HG02840 (cell line): Measurements from ENCODE around the gene CLTCL1.

Experiments
- ATAC-seq: cut with Tn5 transposase; IDR thresholded peaks from one replicate; pipeline ENCODE4 v1.9.1; 2021; ENCODE audit warnings: mild to moderate bottlenecking, moderate library complexity, moderate number of reproducible peaks; ENCODE audit not compliant: unreplicated experiment, low FRiP score

CLTCL1 gene

DNA sequence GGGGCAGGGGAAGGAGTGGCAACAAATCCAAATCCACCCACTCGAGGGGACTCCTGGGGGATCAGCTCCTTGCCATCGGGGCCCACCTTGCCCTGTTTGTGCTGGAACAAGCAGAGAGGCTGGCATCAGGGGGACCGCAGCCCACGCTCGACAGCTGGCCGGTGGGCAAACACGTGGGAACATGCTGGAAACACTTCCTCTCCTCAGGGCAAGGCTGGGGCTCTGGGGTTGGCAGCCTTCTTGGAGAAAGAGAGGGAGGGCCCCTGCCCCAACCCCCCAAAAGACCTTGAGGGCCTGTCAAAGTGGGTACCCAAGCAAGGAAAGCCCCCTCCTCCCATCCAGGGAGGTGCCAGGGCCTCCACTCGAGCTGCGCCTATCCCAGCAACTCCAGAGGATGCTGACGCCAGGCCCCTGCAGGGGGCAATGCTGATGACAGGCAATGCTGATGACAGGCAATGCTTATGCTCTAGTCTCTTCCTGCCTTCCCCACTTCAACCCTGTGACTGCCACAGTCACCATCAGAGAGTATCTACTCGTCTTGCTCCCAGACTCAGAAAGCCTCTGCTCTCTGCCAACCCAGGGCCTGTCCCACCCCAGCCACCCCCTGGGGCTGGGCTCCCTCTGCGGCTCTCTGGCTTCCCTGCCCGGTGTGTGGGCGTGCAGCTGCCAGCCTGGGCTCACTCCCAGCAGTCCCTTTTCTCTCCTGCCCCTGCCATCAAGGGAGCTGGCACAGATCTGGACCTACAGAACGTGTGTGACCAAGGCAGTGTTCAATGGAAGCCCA, 153.1 kb downstream of the CLTCL1 start:
- no peak for ATAC-seq

DNA sequence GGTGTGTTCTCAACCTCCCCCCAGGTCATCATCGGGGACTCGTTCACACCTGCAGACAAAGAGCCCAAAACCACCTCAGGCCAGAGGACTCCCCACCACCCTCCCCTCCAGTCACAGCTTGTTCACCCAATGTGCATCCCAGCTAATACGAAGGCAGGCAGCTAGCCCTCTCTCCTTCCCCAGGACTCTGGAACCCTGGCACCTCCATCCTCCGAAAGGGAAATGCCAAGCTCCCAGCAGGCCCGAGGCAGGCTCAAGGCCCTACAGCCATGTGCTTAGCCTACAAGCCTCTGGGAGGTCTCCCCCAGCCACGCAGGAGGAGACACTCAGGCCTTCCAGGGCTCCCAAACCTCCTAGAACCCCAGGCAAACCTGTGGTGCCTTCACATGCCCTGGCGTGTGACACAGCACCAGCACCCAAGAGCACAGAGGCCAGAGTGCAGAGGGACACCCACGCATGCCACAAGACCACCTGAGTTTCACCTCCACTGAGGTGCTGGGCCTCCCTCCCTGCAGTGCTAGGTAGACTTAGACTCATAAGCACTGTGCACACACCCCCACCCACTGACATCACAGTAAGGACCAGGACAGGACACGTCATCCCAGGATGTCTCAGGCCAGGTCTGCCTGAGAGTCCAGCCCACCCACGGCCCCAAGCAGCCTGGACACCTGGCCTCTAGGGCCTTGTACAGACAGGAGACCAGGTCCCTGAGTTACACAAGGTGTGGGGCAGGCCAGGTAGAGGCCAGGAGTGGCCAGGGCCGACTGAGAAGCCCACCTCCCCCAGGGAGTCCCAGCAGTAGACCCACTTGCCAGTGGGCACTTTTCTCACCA, 153.9 kb downstream of the CLTCL1 start:
- ATAC-seq = no peak

DNA sequence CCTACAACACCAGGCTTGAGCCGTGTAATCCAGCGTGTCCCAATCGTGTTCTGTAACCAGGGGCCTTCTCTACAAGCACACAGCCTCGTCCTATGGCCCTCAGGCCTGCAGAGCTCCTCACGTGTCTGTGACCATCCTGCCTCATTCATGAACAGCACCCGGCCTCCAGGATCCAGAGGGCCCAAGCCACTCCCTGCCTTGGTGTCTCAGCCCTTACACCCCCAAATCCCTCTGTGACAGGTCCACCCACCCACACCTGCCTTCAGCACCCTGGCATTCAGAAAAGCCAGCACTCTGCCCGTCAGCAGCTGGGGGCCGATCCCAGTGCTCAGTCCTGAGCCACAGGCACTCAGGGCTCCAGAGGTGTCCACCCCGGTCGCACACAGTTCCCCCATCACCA, 154.6 kb downstream of the CLTCL1 start:
- no peak for ATAC-seq

DNA sequence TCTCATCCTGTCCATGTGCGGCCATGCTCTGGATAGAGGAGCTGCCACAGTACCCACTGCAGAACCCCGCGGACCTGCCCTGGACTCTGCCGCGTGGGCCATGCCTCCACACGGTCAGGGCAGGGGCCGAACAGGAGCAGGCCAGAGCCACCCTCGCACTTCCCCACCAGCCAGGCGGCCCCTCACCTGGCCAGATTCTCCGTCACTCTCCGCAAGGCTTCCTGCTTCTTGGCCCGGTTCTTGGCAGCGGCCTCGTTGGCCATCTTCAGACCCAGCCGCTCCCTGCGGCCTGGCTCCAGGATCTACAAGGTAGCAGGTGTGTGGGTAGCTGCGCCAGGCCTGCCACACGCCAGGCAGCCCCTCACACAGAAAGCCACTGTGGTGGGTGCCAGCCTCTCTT, 156.6 kb downstream of the CLTCL1 start:
- no peak for ATAC-seq

DNA sequence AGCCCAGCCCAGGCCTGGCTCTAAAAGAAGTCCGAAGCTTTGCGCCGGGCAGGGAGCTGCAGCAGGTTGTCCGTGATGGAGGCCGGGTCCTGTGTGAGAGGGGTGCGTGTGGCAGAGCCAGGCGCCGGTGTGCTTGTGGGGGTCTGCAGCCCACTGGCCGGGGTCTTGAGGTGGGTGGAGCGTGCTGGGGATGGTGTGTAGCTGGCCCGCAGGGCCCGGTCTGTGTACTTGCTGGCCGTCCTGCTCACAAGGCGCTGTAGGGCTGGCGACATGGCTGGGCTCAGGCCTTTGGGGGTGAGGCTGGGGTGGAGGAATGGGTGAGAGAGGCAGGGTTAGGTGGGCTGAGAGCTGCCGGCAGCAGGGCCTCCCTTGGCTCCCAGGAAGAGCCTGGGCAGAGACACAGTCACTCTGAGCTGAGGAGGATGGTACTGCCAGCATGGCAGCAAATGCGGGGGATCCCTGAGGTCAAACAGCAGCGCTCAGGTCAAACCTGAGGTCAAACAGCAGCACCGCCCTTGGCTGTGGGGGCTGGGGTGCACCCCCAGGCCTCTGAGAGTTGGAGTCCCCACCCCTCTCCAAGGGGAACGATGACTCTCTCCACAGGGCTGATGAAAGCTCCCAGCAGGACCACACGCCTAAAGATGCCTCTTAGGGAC, 157.2 kb downstream of the CLTCL1 start:
- ATAC-seq = no peak

DNA sequence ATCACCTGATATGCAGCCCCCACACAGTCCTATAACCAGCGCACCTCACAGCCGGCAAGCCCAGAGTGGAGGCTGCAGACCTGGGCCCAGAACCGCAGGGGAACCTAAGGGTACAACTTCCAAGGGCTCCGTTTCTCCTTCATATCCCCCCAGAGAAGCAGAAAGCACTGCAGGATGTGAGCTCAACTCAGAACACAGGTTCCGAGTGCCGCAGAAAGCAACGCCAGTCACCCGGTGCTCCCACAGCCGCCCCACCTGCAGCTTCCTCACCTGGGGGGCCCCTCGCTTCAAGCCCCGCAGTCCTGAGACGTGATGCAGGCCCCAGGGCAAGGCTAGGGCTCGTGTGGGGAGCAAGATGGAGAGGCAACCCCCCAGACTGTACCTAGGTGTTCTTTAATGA, 158.0 kb downstream of the CLTCL1 start:
- ATAC-seq = no peak

DNA sequence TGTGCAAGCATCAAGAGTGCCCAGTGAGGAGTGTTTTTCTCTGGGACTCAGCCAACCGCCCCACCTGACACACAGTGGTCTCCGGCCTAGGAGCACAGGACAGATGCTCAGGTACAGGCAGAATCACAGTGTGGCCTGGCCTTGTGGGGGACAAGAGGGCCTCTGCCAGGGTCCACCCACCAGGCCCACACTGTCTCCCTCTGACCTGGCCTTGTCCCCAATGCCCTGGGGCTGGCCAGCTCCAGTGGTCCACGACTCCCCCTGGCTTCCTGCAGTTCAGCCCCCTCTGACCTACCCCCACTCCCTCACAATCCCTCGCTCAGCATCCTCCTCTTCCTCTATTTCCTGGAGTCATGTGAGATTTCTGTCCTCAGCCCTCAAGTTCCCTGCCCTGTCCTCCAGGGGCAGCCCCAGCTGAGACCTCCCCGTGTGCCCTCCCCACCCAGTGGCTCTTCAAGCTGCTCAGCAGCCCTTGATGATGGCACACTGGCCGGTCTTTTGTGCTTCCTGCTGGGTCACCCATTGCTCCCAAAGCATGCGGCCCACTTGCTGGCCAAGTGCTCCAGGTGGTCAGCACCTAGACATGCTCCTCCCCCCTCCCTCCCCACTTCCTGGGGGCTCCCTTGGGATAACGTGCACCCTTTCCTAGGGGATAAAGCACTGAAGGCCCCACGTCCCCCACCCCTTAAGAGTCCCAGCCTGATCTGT, 158.7 kb downstream of the CLTCL1 start:
- ATAC-seq = no peak

DNA sequence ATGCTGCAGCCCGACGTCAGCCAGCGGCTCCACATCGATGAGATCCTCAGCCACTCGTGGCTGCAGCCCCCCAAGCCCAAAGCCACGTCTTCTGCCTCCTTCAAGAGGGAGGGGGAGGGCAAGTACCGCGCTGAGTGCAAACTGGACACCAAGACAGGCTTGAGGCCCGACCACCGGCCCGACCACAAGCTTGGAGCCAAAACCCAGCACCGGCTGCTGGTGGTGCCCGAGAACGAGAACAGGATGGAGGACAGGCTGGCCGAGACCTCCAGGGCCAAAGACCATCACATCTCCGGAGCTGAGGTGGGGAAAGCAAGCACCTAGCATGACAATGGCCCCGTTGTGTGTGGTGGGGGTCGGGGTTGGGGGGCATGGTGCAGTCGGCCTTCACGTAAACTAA, 159.4 kb downstream of the CLTCL1 start:
- no peak for ATAC-seq

DNA sequence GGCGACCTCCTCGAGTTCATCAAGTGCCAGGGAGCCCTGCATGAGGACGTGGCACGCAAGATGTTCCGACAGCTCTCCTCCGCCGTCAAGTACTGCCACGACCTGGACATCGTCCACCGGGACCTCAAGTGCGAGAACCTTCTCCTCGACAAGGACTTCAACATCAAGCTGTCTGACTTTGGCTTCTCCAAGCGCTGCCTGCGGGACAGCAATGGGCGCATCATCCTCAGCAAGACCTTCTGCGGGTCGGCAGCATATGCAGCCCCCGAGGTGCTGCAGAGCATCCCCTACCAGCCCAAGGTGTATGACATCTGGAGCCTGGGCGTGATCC, 159.9 kb downstream of the CLTCL1 start:
- ATAC-seq = no peak

DNA sequence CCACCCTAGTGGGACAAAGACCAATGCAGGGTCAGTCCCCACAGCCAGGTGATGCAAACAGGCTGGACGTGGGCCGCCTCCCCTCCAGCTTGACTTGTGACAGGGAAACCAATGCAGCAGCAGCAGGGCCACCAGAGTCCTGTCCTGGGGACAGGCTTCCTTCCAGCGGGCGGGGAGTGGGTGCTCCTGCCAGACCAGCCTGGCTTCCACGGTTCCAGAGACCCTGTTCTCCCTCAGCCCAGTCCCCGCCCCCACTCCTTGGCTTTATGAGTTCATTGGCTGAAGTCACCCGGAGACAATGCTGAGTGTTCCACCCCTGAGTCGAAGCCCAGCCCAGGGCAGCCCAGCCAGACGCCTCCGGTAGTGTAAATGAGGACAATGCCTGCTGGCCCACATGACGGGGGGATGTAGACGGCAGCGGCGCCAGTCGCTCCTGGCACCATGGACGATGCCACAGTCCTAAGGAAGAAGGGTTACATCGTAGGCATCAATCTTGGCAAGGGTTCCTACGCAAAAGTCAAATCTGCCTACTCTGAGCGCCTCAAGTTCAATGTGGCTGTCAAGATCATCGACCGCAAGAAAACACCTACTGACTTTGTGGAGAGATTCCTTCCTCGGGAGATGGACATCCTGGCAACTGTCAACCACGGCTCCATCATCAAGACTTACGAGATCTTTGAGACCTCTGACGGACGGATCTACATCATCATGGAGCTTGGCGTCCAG, 160.4 kb downstream of the CLTCL1 start, which contains the start of gene TSSK2:
Gene TSSK2, plus strand, starts transcription at position 350 of the 726 bp plus-strand sequence. Its CDS starts 92 bp downstream, at position 442.
- ATAC-seq = no peak

DNA sequence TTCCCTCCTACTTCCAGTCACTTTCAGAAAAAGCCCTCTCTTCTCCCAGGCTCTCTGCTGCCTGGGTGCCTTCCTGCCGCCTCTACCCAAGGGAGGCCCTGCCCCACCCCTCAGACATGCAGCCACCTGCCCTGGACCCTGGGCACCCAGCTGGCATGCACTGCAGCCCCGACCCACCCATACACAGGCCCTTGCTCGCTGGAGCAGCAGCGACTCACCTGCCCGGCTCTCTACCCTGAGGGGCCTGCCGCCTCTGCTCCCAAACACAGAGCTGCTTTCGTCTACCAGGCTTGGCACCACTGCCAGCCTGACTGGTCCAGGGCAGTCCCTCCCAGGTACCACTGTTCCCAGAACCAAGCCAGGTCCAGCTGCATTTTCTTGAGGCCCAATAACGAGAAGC, 161.6 kb downstream of the CLTCL1 start:
- no peak for ATAC-seq
